Uterus (tissue), 2 donors: Measurements from ENCODE around the gene LGR6.

Experiments
- POLR2A ChIP-seq, 2 donors: fragments of 450-650 bp; IDR thresholded peaks; one replicate each; pipeline ENCODE4 v1.6.1; 2016; ENCODE audit warnings: antibody characterized with exemption in 2 of 2, mild to moderate bottlenecking in 1 of 2, moderate library complexity in 1 of 2
- TF ChIP-seq, protein P1 (sequence below), 4 experiments: fragments of 200-600 bp in 2 of 4; fragments of 450-650 bp in 2 of 4; sonication (generic) in 2 of 4; IDR thresholded peaks; one replicate each; pipeline ENCODE4 v1.5.1; 2016 to 2019; ENCODE audit warnings: antibody characterized with exemption in 4 of 4, mild to moderate bottlenecking in 2 of 4, moderate library complexity in 1 of 4

DNA sequence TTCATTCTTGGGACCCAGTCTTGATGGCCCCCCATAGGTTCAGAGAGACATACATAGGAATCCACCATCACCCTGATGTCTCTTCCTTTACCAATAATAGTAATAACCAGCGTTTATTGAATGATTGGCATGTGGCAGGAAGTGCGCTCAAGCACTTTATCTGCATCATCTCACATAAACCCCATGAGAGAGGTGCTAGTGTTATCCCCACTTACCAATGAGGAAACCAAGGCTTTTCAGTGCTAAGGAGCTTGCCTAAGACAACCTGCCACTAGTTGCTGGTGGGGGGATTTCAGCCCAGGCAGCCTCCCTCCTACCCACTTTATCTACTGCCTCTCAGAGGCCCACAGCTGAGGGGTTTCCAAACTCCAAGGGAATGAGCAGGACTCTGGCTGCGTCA, 7.7 kb downstream of the LGR6 start:
- TF ChIP-seq, protein P1, sequence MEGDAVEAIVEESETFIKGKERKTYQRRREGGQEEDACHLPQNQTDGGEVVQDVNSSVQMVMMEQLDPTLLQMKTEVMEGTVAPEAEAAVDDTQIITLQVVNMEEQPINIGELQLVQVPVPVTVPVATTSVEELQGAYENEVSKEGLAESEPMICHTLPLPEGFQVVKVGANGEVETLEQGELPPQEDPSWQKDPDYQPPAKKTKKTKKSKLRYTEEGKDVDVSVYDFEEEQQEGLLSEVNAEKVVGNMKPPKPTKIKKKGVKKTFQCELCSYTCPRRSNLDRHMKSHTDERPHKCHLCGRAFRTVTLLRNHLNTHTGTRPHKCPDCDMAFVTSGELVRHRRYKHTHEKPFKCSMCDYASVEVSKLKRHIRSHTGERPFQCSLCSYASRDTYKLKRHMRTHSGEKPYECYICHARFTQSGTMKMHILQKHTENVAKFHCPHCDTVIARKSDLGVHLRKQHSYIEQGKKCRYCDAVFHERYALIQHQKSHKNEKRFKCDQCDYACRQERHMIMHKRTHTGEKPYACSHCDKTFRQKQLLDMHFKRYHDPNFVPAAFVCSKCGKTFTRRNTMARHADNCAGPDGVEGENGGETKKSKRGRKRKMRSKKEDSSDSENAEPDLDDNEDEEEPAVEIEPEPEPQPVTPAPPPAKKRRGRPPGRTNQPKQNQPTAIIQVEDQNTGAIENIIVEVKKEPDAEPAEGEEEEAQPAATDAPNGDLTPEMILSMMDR (IDR thresholded peaks at IDR 0.05) = no peak
- no peak for TF ChIP-seq POLR2A (IDR thresholded peaks at IDR 0.05)
